GM15510 (cell line): ENCODE results near the gene OSBPL2.
A peak's percentile ranks its signal among the peaks of the same experiment; 100 is the strongest.

ENCODE experiments used
- POLR2A ChIP-seq: IDR thresholded peaks from 3 replicates; pipeline ENCODE4 v1.6.1; 2011; ENCODE audit warnings: borderline replicate concordance; ENCODE audit not compliant: insufficient read length; ENCODE audit errors: extremely low read depth

OSBPL2 gene

GRCh38 chr20:62297449-62298227, 59.3 kb downstream of the OSBPL2 start:
- TF ChIP-seq POLR2A, result no peak

- no peak for TF ChIP-seq POLR2A
Observed at GRCh38 chr20:62298577-62299249, 60.4 kb downstream of the OSBPL2 start.

GRCh38 chr20:62299666-62300236, 61.4 kb downstream of the OSBPL2 start:
- no peak for TF ChIP-seq POLR2A

GRCh38 chr20:62300319-62300718, 62.0 kb downstream of the OSBPL2 start:
- TF ChIP-seq POLR2A, result no peak

- no peak for TF ChIP-seq POLR2A
Observed at GRCh38 chr20:62301111-62301668, 62.9 kb downstream of the OSBPL2 start.

GRCh38 chr20:62301773-62302340, 63.5 kb downstream of the OSBPL2 start:
- no peak for TF ChIP-seq POLR2A

GRCh38 chr20:62302341-62303061, 64.2 kb downstream of the OSBPL2 start, which contains the start of gene ADRM1:
Gene ADRM1, plus strand, starts transcription at chr20:62302997. Its CDS starts 572 bp downstream, at chr20:62303569.
- peak; percentile 87 for TF ChIP-seq POLR2A

GRCh38 chr20:62303062-62303339, 64.7 kb downstream of the OSBPL2 start:
- TF ChIP-seq POLR2A, result no peak

GRCh38 chr20:62303340-62304226, 65.3 kb downstream of the OSBPL2 start:
- TF ChIP-seq POLR2A, result no peak

- no peak for TF ChIP-seq POLR2A
Observed at GRCh38 chr20:62304331-62305148, 66.2 kb downstream of the OSBPL2 start.

GRCh38 chr20:62305149-62305764, 66.9 kb downstream of the OSBPL2 start:
- TF ChIP-seq POLR2A, result no peak

- no peak for TF ChIP-seq POLR2A
Observed at GRCh38 chr20:62305765-62306413, 67.6 kb downstream of the OSBPL2 start.
